GM19452 (cell line): ENCODE measurements around the gene VIL1.

Experiments
- ATAC-seq: cut with Tn5 transposase; IDR thresholded peaks from one replicate; pipeline ENCODE4 v1.9.1; 2021; ENCODE audit not compliant: unreplicated experiment

VIL1 gene

GRCh38 chr2:218482651-218483050 lies 63.7 kb downstream of the VIL1 start:
- ATAC-seq: no peak

GRCh38 chr2:218485986-218486667 lies 67.2 kb downstream of the VIL1 start:
- ATAC-seq: no peak

GRCh38 chr2:218500501-218501060 lies 81.7 kb downstream of the VIL1 start:
- ATAC-seq: no peak

- ATAC-seq: no peak
Measured at GRCh38 chr2:218501665-218502064, 82.7 kb downstream of the VIL1 start.
